GM21786 (cell line): ENCODE measurements around the gene NTN1.

Experiments used
- ATAC-seq: cut with Tn5 transposase; IDR thresholded peaks from one replicate; pipeline ENCODE4 v1.9.1; 2021; ENCODE audit not compliant: unreplicated experiment

Gene NTN1

DNA sequence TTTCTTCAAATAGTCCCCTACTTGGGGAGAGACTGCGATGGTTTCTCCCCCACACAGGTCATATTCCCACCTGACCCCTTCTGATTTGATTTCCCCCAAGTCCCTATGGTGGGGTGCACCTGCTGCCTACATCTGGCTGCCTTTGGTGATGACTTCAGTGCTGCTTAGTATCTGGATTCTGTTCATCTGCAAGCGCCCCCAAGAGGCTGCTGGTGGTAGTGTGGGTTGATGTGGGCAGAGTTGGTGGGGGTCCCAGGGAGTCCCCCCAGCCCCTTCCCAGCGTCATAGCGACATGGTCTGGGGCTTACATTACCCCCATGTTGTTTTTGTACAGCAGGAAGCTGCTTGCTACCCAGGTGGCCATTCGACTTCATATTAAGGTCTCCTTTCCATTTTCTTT lies 99.2 kb downstream of the NTN1 start:
- ATAC-seq: no peak

DNA sequence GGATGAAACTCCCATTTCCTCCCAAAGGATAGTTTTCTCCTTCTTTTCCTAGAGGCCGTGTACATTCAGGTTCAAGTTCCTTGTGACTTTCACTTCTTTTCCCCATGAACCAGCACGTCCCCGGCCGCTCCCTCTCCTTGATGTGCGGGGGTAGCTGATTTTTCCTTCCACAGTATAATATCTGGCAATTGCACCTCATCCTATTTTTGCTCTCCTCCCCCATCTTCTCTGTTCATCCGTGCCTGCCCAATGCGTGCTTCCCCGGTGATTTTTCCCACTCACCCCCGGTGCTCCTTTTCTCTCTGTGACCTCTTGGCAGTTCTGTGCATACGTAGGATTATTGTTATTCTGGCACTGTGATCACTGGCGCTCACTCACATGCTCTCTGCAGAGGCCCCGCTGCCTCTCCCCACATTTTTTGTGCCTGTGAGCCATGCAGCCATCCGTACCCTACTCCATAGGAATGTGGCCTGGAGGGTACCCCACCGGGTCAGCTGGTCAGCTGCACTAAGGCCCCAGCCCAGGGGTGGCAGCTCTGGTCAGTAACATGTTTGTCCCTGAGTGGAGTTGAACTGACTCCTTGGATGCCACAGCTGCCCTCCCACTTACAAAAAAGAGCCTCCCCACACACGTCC lies 100.0 kb downstream of the NTN1 start:
- no peak for ATAC-seq

DNA sequence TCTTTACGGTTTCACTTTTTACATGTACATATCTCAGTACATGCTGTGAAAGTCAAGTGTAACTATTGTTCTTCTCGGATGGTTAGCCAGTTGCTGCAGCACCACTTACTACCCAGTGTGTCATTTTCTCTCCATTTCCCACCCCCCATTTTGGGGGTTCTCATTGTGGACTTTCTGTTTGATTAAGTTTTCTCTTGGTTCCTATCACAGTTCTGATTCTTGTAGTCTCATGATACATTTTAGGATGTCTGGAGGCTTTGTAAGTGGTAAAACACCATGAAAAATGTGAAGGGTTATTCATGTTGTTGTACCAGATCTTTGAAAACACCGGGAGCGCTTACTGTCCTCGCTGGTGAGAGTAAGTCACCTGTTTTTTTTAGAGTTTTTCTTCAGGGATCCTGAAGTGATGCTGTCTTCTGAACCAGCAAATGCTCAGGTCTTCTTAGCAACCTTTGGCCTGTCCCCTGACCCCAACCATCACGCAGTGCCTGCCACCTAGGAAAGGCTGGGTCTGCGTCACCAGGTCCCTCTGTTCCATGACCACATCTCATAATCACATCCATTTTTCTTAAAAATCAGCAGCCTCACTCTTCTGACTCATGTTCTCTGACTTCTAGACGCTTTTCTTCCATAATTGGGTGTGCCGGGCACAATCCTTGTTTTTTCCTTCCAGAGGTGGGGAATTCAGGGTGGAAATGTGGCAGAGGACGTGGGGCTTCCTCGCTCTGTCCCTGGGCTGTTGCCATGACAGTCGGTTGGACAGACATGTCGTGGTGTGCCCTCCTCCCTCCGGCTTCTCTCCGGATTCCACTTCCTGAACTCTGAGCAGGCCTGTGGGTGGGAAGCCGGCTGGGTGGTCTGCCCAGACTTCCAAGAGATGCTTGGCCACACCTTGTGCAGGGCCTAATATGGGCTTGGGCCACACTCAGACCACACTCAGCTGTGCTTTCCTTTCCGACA lies 102.6 kb downstream of the NTN1 start:
- ATAC-seq: no peak

DNA sequence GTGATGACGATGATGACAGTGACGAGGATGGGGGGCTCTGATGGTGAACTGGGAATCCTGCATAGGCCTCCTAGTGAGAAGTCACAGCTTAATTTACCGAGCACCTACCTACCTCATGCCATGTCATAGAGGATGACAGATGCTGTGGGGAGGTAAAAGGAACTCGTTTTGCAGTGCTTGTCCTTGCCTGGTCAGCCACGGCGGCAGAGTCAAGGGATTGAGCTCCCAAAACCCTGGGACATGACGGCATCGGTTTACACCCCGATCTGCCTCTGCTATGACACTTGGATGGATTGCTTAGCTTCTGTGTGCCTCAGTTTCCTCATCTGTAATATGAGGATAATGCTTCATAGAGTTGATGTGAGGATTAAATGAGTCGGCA lies 103.2 kb downstream of the NTN1 start:
- no peak for ATAC-seq

DNA sequence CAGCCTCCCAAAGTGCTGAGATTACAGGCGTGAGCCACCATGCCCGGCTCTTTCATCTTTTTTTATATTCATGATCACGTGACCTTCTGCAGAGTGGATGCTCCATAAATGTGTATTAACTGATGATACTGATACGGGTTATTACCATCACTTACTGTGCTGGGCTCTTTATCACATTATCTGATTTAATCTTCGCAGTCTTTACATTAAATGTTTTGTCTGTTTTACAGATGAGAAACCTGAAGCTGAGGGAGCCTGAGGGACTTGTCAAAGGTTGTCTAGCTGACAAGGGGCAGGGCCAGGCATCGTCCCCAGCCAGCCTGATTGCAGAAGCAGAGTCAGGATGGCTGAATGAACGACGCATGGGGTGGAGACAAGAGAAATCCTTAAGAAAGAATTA lies 104.4 kb downstream of the NTN1 start:
- ATAC-seq: no peak

DNA sequence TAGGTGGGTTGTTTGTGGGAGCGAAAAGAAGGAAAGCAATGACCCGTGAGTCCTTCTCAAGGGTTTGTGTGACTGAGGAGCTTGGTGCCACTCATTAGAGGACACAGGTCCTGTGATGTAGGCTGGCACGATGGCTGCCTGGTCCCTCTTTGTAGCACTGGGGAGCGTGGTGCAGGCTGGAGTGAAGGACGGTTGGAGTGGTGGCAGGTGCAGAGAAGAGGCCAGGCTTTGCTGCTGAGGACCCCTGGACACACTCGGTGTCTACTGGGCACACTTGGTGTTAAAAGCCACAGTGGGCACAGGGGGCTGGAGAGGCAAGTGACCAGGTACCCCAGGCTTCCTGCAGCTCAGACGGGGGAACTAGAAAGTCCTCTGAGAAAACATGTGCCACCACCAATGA lies 106.0 kb downstream of the NTN1 start:
- no peak for ATAC-seq

DNA sequence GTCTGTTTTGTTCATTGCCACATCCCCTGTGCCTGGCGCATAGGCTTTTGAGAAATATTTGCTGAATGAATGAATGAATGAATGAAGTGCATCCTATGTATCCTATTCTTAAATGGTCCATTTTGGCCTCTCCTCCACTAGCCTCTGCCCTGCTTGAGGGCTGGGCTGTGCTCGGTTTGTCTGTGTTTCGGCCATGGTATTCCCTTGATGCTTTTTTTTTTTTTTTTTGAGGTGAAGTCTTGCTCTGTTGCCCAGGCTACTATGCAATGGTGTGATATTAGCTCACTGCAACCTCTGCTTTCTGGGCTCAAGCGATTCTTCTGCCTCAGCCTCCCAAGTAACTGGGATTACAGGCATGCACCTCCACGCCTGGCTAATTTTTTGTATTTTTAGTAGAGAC lies 110.1 kb downstream of the NTN1 start:
- no peak for ATAC-seq

DNA sequence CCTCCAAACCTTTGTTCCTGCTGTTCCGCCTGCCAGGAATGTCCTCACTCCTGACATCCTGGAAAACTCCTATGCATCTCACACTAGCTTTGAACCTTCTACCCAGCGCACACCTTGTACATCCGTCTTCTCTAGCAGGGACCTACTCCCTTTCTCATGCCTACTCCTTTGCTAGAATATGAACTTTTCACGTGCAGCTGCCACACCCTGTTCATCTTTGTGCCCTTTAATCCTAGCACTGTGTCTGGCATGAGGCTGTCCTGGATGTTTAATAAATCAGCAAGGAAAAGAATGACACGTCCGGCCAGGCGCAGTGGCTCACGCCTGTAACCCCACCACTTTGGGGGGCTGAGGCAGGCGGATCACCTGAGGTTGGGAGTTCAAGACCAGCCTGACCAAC lies 111.0 kb downstream of the NTN1 start:
- ATAC-seq: no peak

DNA sequence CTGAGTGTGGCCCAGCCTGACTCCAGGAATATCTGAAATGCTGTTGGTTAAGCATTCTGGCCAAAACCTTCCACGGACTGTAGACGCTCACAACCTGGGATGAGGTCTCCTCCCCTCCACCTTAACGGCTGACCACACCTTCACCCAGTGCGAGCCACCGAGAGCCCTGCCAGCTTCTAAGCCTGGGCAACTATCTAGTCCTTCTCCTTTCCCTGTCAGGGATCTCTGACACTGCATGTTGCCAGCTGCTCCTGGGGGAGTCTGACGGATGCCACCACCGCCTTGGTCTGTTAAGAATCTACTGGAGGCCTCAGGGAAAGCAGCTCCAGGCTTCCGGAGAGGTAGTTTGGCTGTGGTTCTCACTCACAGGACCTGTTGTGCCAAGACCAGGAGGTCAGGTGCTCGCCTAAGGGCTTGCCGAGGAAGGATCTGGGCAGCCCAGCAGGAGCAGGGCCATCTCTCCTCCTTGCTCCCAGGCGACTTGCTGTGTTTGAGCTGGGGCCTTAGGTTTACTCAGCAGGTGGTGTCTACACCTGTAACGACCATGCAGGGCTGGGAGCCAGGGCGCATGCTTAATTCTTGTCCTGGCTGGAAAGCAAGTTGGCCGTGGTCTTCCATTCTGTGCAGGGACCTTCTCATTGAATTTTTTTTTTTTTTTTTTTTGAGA lies 111.8 kb downstream of the NTN1 start:
- ATAC-seq: no peak

DNA sequence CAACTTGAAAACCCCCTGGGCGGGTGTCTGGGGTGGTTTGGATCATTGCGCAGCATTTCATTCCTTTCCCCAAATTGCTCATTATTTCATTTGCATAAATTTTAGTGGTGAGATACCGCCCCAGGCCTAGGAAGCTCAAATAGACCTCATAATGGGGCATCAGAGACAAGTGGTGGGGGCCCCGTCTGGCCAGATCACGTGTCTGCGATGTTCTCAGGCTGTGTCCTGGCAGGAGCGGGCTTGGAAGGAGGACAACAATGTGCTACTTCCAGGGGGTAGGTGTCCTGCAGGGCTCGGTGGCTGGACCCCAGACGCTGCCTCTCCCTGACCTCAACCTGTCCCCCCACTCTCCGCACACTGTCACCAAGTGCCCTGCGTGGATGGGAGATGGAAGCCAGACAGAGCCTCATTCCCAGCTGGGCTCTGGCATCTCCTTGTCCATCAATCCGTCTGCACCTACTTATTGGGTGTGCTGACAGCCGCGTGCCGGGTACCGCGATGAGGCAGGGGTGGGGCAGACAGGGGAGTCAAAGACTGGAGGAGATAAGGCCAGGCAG lies 116.9 kb downstream of the NTN1 start:
- ATAC-seq: no peak

DNA sequence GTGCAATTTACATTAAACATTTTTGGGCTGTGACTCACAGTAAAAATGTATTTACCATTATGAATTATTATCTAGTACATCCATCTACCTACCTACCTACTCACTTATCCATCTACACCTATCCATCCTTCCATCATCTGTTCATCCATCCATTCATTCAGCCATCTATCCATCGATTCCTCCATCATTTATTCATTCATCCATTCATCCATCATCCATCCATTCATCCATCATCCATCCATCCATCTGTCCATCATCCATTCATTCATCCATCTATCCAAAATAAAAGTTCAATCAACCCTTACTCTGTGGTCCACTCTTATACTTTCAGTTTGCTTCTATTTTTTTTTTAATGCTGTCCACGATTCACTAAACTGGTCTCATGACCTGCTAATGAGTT lies 118.4 kb downstream of the NTN1 start:
- ATAC-seq: no peak

DNA sequence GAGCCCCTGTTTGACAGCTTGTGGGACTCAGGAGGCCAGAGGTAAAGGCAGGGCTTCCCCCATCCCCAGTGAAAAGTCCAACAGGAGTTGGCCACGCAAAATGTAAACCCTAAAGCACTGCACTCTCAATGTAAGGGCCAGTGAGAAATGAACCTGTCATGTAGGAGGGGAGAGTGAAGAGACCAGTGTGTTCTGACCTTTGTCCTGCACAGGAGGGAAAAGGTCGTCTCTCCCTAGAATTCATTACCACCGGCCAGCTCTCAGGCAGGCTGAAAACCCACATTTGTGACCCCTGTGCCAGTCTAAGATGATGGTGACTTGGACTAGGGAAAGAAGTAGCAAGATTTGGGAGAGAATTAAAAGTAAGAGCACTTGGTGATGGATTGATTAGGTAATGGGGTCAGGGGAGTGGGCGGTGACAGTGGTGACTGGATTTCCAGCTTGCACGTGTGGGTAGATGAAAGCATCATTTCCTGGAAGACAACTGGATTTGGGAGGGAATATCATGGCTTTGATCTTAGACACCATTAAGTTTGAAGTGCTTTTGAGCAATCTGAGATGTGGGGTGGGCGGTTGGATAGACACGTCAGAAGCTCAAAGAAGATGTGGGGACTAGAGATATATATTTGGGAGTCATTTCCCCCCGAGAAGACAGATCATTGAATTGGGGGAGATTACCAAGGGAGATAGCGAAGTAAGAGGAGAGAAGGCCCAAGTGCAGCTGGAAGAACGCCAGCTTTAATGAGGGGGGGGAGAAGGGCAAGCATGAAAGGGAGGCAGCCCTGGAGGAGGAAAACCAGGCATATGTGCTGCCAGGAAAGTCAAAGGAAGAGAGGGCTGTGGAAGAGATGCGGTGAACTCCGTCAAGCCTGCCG lies 119.5 kb downstream of the NTN1 start:
- no peak for ATAC-seq

DNA sequence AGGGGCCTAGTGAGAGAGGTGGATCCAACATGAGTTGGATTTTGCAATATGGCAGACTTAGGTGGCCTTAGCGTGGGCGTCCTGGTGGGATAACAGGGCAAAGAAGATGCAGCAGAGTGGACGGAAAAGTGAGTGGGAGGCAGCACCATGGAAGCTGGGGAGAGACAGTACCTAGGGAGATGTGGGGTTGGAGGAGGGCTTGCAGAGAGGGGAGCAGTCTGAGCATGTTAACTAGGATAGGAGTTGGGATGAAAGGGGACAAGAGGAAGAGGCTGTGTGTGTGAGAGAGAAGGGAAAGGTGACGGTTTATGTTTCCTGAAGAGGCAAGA lies 120.1 kb downstream of the NTN1 start:
- no peak for ATAC-seq

DNA sequence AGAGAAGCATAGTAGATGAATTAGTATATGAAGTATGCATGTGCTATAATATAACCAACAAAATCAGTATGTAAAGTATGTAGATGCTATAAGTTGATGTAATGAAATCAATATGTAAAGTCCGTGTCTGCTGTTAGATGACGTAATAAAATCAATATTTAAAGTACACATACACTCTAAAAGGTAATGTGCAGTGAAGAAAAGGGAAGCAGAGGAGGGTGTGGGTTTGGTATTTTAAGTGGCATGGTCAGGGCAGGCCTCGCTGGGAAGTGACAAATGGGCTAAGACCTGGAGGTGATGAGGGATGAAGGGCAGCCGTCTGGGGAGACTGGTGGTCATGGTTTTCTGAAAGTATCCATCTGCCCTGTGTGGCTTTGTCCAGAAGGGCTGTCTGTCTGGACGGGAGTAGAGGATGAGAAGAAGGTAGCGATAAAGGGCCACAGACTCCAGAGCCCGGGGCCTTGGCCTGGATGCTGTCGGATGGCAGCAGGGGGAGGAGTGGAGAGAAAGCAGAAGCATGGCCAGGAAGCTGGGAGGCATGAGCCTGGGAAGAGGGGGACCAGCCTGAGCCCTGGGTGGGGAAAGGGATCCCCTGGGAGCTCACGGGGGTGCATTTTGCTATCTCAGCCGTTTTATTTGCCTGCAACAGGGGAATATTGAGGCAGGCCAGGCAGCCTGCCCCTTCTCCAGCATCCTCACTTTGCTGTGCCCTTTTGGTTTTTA lies 121.6 kb downstream of the NTN1 start:
- ATAC-seq: no peak

DNA sequence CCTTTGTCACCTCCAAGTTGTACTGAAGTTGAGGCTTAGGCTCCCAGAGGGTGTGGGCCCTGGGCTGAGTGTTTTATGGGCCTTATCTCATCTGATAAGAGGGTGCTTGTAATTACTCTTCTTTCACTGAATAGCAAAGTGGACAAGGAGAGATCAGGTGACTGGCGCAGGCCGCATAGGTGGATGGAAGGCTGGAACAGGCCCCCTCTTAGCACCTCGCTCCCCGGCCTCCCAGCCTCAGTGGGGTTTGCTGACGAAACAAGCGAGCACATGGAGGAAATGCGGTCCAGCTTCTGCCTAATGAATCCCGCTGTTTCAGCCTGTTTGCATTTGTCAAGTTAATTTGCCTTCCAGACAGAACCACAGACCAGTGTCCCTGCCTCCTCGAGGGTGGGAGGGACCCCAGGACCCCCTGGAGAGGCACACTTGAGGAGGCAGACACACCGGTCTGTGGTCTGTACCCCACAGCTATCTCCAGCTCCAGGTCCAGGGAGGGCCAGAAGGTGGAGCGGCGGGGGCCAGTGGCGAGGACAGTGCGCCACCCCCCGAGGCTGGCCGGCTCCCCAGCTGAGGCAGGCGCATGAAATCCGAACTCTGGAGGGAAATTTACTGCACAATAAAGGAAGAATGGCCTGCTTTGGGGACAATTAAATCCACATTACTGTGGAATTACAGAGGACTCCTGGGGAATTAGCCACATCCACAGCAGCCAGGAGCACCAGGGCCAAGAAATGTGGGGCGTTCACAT lies 123.4 kb downstream of the NTN1 start:
- no peak for ATAC-seq

DNA sequence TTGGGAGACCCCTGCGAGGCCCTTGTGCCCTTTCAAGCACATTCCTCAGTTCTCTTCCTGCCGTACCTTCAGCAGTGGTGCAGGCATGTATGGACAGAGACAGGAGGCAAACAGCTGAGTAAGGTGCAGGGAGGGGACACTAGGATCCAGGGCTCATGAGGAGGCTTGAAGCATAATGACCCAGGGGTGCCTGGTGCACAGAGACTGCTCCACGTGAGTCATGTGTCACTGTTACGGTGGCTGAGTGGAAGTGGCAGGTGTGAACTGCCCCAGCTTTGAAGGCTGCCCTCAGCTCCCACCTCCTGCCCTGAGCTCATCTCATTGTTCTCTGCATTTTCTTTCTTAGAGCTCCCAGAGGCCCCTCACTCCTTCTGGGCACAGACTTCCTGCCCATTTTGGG lies 124.8 kb downstream of the NTN1 start:
- ATAC-seq: no peak

DNA sequence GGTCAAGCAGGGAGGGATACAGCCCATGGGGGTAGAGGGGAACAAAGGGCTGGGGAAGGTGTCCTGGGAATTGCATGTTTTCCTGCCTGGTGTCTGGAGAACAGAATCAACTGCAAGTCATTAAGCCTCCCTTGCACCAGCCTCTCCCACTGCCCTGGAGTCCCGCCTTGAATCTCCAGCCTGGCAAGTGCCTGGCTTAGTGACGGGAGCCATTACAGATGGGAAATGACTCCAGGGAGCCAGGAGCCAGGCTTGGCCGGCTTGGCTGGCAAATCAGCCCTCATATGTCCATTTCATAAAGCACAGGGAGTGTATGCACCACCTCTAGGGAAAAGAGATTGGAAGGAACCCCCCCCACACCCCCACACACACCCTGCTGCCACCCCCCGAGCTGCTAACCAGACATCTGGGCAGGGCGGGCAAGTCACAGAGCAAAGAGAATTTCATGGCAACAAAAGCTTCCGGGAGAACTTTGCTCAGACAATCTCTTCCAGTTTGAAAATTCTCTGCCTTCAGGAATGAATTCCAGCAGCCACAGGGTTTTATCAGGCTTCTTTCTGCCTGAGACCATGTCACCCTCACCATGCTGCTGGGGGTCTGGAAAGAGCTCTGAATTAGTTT lies 127.7 kb downstream of the NTN1 start:
- no peak for ATAC-seq

DNA sequence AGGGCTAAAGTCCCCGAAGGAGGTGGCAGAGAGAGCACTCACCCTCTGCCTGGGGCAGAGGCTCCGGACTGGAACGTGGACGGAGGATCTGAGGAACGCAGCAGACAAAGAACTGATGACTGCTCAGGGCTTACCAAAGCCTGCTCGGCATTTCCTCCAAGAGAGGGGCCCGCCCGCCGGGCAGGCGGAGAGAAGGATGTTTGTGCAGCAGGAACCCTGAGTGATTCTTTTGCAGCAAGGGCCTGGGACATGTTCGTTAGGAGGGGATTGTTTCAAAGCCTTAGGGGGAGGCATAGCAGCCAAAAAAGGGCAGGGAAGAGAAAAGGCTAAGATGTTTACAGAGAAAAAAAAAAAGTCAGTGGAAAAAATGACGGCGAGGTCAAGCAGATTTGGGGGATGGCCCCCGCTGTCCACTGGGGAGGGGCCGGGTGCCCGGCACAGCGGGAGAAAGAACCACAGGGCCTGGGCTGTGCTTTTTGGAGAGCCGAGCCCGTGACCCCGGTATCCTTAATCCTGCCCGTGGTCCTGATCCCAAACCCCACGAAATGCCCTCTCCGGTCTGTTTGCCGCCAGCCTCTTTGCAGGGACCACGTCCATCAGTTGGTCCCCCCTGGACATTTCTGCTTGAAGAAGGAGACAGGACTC lies 129.3 kb downstream of the NTN1 start:
- no peak for ATAC-seq

DNA sequence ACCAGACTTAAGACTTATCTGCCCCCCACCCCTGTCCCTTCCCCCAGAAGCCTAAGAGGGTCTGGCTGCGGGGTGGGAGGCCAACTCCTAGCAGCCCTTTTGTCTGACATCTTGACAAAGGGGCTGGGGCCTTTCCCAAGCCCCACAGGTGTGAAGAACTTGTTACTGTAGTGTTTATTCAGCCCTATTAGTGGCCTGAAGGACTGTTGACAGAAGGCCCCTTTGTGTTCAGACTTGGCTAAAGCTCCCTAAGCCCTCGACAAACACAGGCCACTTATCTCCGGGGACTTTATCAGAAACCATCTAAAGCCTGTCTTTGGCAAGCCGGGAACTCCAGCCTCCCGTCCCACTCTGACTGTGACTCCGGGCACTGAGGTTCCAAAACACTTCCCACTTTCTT lies 129.8 kb downstream of the NTN1 start:
- no peak for ATAC-seq
